SJCRH30 (cell line): ENCODE measurements around the gene ENTPD2. TPM values are rescaled to one million over a fixed set of nuclear protein-coding genes. Genes with fewer than 3 reads are reported as not detected.

ENCODE experiments used
- DNase-seq, 2 experiments: peaks; one replicate each; pipeline ENCODE4 v3.0.0-alpha.2; 2015 to 2020
- H3K27ac ChIP-seq: fragments of 250-450 bp; sonication (Bioruptor Pico); 2 replicates; pipeline ENCODE4 v1.5.1; 2020; ENCODE audit warnings: mild to moderate bottlenecking, moderate library complexity
- H3K27me3 ChIP-seq: fragments of 250-450 bp; sonication (Bioruptor Pico); 2 replicates; pipeline ENCODE4 v1.5.1; 2020; ENCODE audit warnings: mild to moderate bottlenecking, moderate library complexity
- H3K36me3 ChIP-seq: fragments of 250-450 bp; sonication (Bioruptor Pico); 2 replicates; pipeline ENCODE4 v1.5.1; 2020; ENCODE audit warnings: mild to moderate bottlenecking, moderate library complexity
- H3K4me1 ChIP-seq: fragments of 250-450 bp; sonication (Bioruptor Pico); 2 replicates; pipeline ENCODE4 v1.5.1; 2020; ENCODE audit warnings: mild to moderate bottlenecking, moderate library complexity
- H3K4me3 ChIP-seq: fragments of 250-450 bp; sonication (Bioruptor Pico); 2 replicates; pipeline ENCODE4 v1.5.1; 2020; ENCODE audit warnings: mild to moderate bottlenecking, moderate library complexity
- H3K9me3 ChIP-seq: fragments of 250-450 bp; sonication (Bioruptor Pico); replicated peaks from 2 replicates; pipeline ENCODE4 v1.5.1; 2020; ENCODE audit warnings: mild to moderate bottlenecking, moderate library complexity
- total RNA-seq: library from RNA; depleted of rRNA; stranded (reverse); fragments of >200 nt; shearing (Covaris generic); gene quantifications from 2 replicates; pipeline ENCODE4 v1.2.3, GENCODE V29; 2014

ENTPD2 gene
- total RNA-seq, 1 experiment from 2014 or later, result 1.9 TPM

DNA sequence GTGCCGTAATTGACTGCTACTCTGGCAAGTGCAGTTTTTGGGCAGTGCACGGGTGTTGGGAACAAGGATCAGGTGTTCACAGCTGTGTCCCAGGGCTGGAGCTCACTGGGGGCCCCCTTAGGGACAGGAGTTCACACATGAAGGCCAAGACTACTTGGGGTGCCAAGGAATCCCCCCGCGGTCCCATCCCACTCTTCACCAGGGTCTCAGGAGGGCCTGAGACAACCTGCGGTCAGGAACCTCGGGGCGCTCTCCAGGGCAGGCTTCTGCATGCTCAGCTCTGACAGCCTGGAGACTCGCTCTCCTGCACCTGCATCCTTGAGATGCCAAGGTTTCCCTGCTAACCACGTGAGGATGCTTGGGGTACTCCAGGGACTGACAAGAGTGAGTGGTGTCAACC lies 30.7 kb upstream of the ENTPD2 start:
- no peaks in the 10 kb centered on the region for H3K9me3 ChIP-seq

DNA sequence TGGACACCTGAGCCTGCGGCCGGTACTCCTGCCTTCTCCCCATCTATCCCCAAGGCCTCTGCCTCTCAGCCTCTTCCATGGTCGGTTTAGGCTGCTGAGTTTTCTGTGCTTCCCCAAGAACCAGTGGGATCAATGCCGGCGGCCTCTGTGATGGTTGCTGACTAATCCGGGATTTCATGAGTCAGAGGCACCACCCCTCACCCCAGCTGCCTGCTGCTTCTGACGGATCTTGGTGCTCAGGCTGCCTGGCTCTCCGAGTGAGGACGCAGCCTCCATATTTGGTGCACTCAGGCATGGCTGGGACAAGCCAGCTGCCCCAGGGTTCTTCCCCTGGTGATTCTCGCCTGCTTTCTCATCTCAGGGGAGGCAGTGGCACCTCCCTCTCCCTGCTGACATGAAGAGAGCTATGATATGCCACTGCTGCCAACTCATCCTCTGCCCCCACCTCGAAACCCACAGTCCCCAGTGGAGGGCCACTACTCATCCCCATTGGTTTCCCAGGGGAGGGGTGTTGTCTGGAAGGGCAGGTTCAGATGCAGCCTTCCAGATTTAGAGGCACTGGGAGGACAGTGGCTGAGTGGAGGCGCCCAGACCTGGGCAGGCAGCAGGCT lies 29.6 kb upstream of the ENTPD2 start:
- H3K27me3 ChIP-seq, result no peaks in the 10 kb centered on the region

More for the DNA sequence above, 30.7 kb upstream of the ENTPD2 start:
- no peak overlapping the region for H3K27ac ChIP-seq
- H3K4me1 ChIP-seq, result peaks cover 24% of the 10 kb centered on the region
- H3K36me3 ChIP-seq, result peaks cover 5% of the 10 kb centered on the region
- no peaks in the 10 kb centered on the region for H3K27me3 ChIP-seq
- DNase-seq, result no peak
- H3K4me3 ChIP-seq, result no peak overlapping the region

DNA sequence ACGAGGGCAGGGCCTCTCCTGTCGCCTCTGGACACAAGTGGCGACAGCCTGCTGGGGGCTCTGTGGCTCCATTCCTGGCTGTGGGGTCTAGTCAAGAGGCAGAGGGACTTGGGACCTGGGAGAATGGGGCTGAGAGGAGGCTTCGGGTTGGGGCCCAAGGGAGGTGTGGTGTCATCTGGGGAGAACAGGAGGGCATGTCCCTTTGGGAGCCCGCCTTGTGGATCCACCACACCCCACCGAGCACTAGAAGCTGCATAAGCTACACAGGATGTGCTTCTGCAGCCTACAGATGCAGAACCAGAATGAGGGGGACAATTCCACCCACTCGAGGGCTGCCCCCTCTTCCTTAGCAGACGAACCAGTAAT lies 29.0 kb upstream of the ENTPD2 start:
- H3K27me3 ChIP-seq, result no peaks in the 10 kb centered on the region
- no peak overlapping the region for H3K27ac ChIP-seq
- H3K4me1 ChIP-seq, result peaks cover 24% of the 10 kb centered on the region
- no peaks in the 10 kb centered on the region for H3K9me3 ChIP-seq
- no peak overlapping the region for H3K4me3 ChIP-seq
- peaks cover 8% of the 10 kb centered on the region for H3K36me3 ChIP-seq
- DNase-seq, result no peak

More for the DNA sequence above, 29.6 kb upstream of the ENTPD2 start:
- Histone ChIP-seq H3K27ac (no peak overlapping the region), H3K36me3 (peaks cover 8% of the 10 kb centered on the region), H3K9me3 (no peaks in the 10 kb centered on the region), H3K4me1 (peaks cover 24% of the 10 kb centered on the region), H3K4me3 (no peak overlapping the region)
- peak; percentile 93 to 94 for DNase-seq

DNA sequence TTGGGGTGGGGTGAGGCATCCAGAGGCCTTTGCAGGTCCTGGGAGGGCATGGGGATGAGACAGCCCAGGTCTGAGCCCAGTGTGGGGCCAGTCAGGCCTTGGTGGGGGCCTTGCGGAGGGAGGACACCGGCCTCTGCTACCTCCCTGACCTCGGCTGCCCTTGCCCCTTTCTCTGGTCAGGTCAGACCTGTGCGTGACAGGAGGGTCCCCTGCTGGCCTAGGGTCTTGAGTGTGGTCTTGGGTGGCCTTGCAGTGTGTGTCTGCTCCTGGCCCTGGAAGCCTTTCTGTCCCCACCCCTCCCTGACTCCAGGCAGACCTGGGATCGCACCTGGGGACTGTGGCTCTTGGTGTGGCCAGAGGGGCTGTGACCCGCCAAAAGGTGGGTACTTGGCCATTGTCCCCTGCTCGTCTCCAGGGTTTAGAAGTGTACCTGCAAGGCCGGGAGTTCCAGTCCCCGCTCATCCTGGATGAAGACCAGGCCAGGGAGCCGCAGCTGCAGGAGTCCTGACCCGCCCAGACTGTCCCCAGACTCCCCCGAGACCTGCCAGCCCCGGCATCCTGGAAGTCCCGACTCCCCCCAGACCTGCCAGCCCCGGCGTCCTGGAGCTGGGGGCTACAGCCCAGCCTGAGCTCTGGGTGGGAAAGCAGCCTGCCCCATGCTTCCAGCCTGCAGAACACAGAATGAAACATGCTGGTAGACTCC lies 28.5 kb upstream of the ENTPD2 start:
- Histone ChIP-seq H3K27ac (no peak overlapping the region), H3K27me3 (no peaks in the 10 kb centered on the region), H3K4me3 (no peak overlapping the region), H3K9me3 (no peaks in the 10 kb centered on the region), H3K4me1 (peaks cover 21% of the 10 kb centered on the region), H3K36me3 (peaks cover 8% of the 10 kb centered on the region)
- DNase-seq, result no peak

DNA sequence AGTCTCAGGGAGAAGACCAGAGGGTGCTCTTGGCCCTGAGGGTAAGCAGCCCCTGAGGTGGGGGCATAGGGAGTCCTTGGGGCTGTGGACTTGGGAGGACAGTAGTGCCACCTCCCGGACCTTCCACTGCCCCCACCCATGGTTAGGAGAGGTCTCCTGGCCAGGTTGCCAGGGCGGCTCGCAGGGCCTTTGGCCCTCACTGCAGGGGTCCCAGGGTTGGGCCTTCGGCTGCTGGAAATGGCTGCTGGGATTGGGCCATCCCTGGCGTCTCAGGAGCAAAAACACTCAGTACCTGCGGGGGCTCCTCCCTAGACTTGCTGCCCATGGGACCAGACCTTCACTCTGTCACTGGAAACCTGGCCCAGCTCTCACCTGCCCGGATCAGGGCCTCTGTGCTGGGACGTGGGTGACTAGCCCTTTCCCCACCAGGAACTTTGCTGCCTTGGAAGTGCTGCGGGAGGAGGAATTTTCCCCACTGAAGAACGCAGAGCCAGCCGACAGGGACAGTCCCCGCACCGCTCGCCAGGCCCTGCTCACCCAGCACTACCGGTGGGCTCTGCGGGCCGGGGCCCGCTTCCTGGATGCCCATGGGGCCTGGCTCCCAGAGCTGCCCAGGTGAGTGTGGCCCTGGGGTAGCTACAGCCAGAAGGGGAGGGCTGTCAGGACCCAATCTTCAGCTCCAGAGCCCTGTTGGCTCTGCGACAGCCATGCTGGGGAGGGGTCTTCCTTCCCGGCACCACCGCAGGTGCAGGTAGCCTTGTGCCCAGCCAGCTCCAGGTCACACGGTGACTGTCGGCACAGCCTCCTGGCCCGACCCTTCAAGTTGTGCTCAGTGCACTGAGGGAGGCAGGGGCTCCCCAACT lies 26.6 kb upstream of the ENTPD2 start:
- peaks cover 8% of the 10 kb centered on the region for H3K36me3 ChIP-seq
- H3K9me3 ChIP-seq, result no peaks in the 10 kb centered on the region
- no peak overlapping the region for H3K4me3 ChIP-seq
- H3K27ac ChIP-seq, result no peak overlapping the region
- H3K4me1 ChIP-seq, result peaks cover 18% of the 10 kb centered on the region
- DNase-seq, result no peak
- no peaks in the 10 kb centered on the region for H3K27me3 ChIP-seq

DNA sequence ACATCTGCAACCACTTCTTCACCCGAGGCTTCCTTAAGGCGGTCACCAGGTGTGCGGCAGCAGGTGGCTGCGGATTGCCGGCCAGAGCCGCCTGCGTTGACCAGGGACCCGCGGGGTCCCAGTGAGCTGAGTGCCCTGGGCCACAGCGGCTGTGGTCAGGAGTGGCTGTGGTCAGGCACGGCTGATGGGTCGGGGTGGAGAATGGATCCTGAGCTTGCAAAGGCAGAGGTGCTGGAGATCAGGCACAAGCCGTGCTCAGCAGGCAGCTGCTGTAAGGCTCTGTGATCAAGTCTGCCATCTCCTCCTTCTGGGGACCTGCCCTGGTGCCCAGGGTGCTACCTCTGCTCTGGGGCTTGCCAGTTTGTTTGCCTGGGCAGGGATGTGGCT lies 25.5 kb upstream of the ENTPD2 start:
- Histone ChIP-seq H3K4me1 (peaks cover 16% of the 10 kb centered on the region), H3K27ac (no peak overlapping the region), H3K36me3 (peaks cover 8% of the 10 kb centered on the region), H3K9me3 (no peaks in the 10 kb centered on the region), H3K4me3 (no peak overlapping the region), H3K27me3 (no peaks in the 10 kb centered on the region)
- no peak for DNase-seq

DNA sequence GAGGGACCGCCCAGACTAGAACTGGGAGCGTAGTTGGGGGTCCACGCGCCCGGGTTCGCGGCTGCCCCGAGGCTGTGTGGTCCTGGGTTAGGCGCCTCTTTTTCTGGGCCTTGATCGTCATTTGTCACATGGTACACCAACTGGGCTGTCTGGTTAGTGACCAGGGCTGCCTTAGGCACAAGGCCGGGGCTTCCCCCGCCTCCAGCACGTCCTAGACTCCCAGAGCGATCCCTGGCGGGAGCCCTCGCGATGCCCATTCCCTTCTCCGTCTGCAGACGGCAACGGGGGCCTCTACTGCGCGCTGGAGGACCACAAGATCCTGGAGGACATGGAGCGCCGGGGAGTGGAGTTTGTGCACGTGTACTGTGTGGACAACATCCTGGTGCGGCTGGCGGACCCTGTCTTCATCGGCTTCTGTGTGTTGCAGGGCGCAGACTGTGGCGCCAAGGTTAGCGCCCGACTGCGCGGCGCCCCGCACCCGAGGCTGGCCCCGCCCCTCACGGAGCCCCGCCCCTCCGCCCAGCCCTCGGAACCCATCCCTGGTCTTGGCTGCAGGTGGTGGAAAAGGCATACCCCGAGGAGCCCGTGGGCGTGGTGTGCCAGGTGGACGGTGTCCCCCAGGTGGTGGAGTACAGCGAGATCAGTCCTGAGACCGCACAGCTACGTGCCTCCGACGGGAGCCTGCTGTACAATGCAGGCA lies 25.0 kb upstream of the ENTPD2 start:
- Histone ChIP-seq H3K4me3 (no peak overlapping the region; the same call in 1 of the 2 replicates), H3K36me3 (peaks cover 8% of the 10 kb centered on the region), H3K9me3 (no peaks in the 10 kb centered on the region), H3K27me3 (no peaks in the 10 kb centered on the region), H3K27ac (no peak overlapping the region), H3K4me1 (peaks cover 11% of the 10 kb centered on the region)
- DNase-seq, result no peak

DNA sequence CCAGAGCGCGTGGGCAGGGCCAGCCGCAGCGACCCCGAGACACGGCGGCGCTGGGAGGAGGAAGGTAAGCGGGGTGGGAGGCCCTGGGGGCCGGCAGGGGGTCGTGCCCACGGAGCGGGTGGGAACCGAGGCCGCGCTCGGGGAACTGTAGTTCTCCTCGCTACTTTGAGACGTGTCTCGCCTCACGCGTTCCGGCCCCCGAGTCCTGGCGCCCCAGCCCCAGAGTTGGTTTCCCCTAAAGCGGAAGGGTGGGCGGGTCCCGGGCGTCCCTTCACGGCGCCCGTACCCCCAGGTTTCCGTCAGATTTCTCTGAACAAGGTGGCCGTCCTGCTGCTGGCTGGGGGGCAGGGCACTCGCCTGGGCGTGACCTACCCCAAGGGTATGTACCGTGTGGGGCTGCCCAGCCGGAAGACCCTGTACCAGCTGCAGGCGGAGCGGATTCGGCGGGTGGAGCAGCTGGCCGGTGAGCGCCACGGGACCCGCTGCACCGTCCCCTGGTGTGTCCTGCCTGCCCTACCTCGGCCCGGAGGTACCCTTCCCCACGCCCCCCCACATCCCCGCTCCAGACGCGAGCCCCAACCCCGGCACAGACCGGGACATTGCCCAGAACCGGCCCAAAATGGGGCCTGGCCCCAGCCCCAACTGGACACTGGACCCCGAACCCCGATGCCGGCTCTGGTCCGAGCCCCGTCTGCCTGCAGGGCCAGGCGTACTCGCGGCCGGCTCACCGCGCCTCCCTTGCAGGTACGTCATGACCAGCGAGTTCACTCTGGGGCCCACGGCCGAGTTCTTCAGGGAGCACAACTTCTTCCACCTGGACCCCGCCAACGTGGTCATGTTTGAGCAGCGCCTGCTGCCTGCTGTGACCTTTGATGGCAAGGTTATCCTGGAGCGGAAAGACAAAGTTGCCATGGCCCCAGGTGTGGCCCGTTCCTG lies 24.2 kb upstream of the ENTPD2 start:
- Histone ChIP-seq H3K36me3 (peaks cover 8% of the 10 kb centered on the region), H3K4me1 (peaks cover 4% of the 10 kb centered on the region), H3K27ac (no peak overlapping the region; the same call in 1 of the 2 replicates), H3K27me3 (no peaks in the 10 kb centered on the region), H3K9me3 (no peaks in the 10 kb centered on the region), H3K4me3 (peak overlapping the region; percentile 68)
- peak in 1 of 2 experiments; percentile 54 for DNase-seq

DNA sequence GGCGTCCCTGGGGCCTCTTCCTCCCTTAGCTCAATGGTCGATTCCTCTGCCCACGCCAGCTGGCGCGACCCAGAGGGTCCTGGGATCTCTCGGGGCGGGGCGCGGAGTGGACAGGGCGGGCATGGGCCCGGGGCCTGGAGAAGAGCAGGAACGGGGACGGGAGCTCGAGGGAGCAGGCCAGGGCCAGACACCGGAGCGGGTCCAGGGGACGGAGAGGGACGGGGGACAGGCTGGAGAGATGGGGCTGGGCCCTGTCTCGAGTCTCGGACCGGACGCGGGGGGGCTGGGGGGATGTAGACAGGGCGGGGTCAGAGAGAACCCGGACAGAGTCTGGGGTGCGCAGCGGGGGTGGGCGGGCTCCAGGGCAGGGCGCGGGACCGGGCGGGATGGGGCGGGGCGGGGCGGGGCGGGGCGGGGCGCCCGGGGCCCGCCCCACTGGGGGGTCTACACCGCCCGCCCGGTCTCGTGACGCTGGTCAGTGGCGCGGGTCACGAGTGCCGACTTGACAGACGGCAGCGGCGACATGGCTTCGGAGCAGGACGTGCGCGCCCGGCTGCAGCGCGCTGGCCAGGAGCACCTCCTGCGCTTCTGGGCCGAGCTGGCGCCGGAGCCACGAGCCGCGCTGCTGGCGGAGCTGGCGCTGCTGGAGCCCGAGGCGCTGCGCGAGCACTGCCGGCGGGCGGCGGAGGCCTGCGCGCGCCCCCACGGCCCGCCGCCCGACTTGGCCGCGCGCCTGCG lies 23.3 kb upstream of the ENTPD2 start, which contains the start of gene UAP1L1:
Gene UAP1L1, plus strand, starts transcription at position 508 of the 738 bp plus-strand sequence. Its CDS starts 16 bp downstream, at position 524.
- H3K27me3 ChIP-seq, result no peaks in the 10 kb centered on the region
- peak; percentile 85 to 93 for DNase-seq
- H3K36me3 ChIP-seq, result peaks cover 8% of the 10 kb centered on the region
- peak within 1 kb of the TSS; percentile 70 for H3K27ac ChIP-seq
- H3K4me3 ChIP-seq, result peak within 1 kb of the TSS; percentile 68
- H3K9me3 ChIP-seq, result no peaks in the 10 kb centered on the region
- no peaks in the 10 kb centered on the region for H3K4me1 ChIP-seq

DNA sequence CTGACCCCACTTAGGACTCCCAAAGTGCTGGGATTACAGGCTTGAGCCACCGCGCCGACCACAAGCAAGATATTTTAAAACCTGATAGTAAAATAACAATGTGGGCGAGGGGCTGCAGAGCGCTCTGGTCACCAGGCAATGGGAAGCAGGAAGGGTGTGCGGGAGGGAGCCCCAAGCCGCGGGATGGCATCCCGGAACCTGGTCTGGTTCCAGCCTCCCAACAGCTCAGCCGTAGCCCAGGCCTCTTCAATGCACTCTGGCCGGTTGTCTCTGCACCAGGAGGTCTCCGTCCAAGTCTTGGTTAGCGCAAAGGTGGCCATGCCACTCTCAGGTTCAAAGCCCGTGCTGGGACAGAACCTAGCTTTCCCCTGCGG lies 22.8 kb upstream of the ENTPD2 start:
- H3K27ac ChIP-seq, result peak overlapping the region; percentile 70
- DNase-seq, result no peak
- no peaks in the 10 kb centered on the region for H3K9me3 ChIP-seq
- peaks cover under 1% of the 10 kb centered on the region for H3K4me1 ChIP-seq
- no peaks in the 10 kb centered on the region for H3K27me3 ChIP-seq
- peak overlapping the region; percentile 68 for H3K4me3 ChIP-seq
- H3K36me3 ChIP-seq, result peaks cover 8% of the 10 kb centered on the region

DNA sequence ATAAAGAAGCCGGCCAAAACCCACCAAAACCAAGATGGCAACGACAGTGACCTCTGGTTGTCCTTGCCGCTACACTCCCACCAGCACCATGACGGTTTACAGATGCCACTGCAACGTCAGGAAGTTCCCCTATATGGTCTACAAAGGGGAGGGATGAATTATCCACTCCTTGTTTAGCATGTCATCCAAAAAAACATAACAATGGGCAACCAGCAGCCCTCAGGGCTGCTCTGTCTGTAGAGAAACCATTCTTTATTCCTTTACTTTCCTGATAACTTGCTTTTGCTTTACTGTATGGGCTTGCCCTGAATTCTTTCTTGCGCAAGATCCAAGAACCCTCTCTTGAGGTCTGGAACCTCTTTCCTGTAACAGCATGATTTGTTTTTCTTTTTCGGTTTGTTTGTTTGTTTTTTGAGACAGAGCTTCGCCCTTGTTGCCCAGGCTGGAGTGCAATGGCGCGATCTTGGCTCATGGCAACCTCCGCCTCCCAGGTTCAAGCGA lies 21.5 kb upstream of the ENTPD2 start:
- no peak overlapping the region for H3K27ac ChIP-seq
- no peaks in the 10 kb centered on the region for H3K9me3 ChIP-seq
- peaks cover 8% of the 10 kb centered on the region for H3K36me3 ChIP-seq
- no peak overlapping the region for H3K4me3 ChIP-seq
- no peak for DNase-seq
- H3K4me1 ChIP-seq, result peaks cover 11% of the 10 kb centered on the region
- H3K27me3 ChIP-seq, result no peaks in the 10 kb centered on the region

DNA sequence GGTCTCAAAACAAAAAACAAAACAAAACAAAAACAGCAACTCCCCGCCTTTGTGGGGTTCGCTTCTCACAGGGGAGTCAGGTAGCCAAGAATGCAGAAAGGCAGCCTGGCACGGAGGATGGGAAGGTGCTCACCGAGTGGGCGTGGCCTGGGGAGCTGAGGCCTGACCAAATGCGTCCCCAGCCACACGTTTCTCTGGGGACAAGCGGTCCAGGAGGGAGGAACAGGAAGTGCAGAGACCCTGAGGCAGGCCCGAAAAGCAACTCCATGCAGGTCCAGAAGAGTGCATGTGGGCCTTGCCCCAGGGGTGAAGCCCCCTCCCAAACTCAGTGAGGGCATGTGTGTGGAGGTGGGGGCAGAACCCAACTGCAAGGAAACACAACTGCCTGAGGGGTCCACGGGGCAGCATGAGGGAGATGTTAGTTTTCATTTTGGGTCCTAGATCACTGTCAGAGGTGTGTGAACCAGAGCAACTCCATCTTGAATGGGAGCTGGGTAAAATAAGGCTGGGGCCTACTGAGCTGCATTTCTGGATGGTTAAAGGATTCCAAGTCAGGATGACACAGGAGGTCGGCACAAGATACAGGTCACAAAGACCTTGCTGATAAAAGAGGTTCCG lies 20.9 kb upstream of the ENTPD2 start:
- peaks cover 11% of the 10 kb centered on the region for H3K4me1 ChIP-seq
- no peak overlapping the region for H3K4me3 ChIP-seq
- peaks cover 5% of the 10 kb centered on the region for H3K36me3 ChIP-seq
- H3K9me3 ChIP-seq, result no peaks in the 10 kb centered on the region
- no peak overlapping the region for H3K27ac ChIP-seq
- no peaks in the 10 kb centered on the region for H3K27me3 ChIP-seq
- no peak for DNase-seq

DNA sequence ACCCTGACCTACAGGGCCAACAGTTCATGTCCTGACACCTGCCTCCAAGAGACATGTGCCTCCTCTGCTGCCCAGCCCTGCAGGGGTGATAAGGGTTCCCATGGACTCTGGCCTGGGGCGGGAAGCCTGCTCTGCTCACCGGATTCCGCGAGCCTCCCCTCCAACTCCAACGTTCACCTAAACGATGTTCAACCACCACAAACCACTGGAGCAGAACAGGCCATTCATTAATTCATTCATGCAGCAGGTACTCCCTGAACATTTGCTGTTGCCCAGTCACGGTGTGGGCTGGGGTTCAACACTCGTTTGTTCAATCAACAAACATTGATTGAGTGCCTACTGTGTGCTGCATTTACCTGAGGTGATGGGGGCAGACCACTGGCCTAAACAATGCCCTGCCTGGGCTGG lies 20.1 kb upstream of the ENTPD2 start:
- Histone ChIP-seq H3K4me1 (peaks cover 11% of the 10 kb centered on the region), H3K27ac (no peak overlapping the region), H3K9me3 (no peaks in the 10 kb centered on the region), H3K27me3 (no peaks in the 10 kb centered on the region), H3K4me3 (no peak overlapping the region), H3K36me3 (no peaks in the 10 kb centered on the region)
- DNase-seq, result no peak
